Neural progenitor cell (in vitro differentiated cells): Measurements from ENCODE around the gene ZDHHC19. TPM values are rescaled to one million over a fixed set of nuclear protein-coding genes. Genes with fewer than 3 reads are reported as not detected.
"Not testable (repeated sequence)": the region's sequence is repeated elsewhere in the genome, so short reads cannot be mapped to it uniquely, and the experiment has no call there.

Experiments
- DNase-seq: peaks from one replicate; pipeline ENCODE4 v3.0.0-alpha.2; 2016; ENCODE audit warnings: low spot score
- H2AFZ ChIP-seq: fragments of 200-600 bp; sonication (generic); replicated peaks from 2 replicates; pipeline ENCODE4 v1.6.1; 2016; ENCODE audit warnings: antibody characterized with exemption
- H3F3A ChIP-seq: fragments of 200-600 bp; sonication (generic); 2 replicates; pipeline ENCODE4 v1.6.1; 2016; ENCODE audit warnings: antibody characterized with exemption, low read depth
- H3K27ac ChIP-seq: fragments of 200-600 bp; sonication (generic); 2 replicates; pipeline ENCODE4 v1.5.1; 2016; ENCODE audit warnings: mild to moderate bottlenecking
- H3K27me3 ChIP-seq: fragments of 200-600 bp; sonication (generic); 2 replicates; pipeline ENCODE4 v1.6.1; 2016; ENCODE audit warnings: mild to moderate bottlenecking, moderate library complexity
- H3K36me3 ChIP-seq: fragments of 200-600 bp; sonication (generic); 2 replicates; pipeline ENCODE4 v1.5.1; 2016
- H3K4me1 ChIP-seq: fragments of 200-600 bp; sonication (generic); 2 replicates; pipeline ENCODE4 v1.6.1; 2016; ENCODE audit warnings: mixed run types
- H3K4me2 ChIP-seq: fragments of 200-600 bp; sonication (generic); 2 replicates; pipeline ENCODE4 v1.6.1; 2016
- H3K4me3 ChIP-seq: fragments of 200-600 bp; sonication (generic); 2 replicates; pipeline ENCODE4 v1.5.1; 2016
- H3K79me2 ChIP-seq: fragments of 200-600 bp; sonication (generic); 2 replicates; pipeline ENCODE4 v1.6.1; 2016; ENCODE audit warnings: low read depth
- H3K9ac ChIP-seq: fragments of 200-600 bp; sonication (generic); 2 replicates; pipeline ENCODE4 v1.6.1; 2016
- H3K9me3 ChIP-seq: fragments of 200-600 bp; sonication (generic); 2 replicates; pipeline ENCODE4 v1.5.1; 2016; ENCODE audit warnings: low read depth
- H4K20me1 ChIP-seq: fragments of 200-600 bp; sonication (generic); 2 replicates; pipeline ENCODE4 v1.6.1; 2016; ENCODE audit warnings: low read depth
- H3K27ac Mint-ChIP-seq: 3 replicates; pipeline ENCODE4 v1.8.0; 2021; ENCODE audit warnings: mixed read lengths
- H3K27me3 Mint-ChIP-seq: 2 replicates; pipeline ENCODE4 v1.8.0; 2022; ENCODE audit warnings: low read depth, mild to moderate bottlenecking, inconsistent platforms, moderate library complexity, mixed read lengths; ENCODE audit not compliant: insufficient read depth
- H3K36me3 Mint-ChIP-seq: 3 replicates; pipeline ENCODE4 v1.8.0; 2021; ENCODE audit warnings: mixed read lengths
- H3K4me1 Mint-ChIP-seq: 3 replicates; pipeline ENCODE4 v1.8.0; 2021; ENCODE audit warnings: mixed read lengths
- H3K4me3 Mint-ChIP-seq: 3 replicates; pipeline ENCODE4 v1.8.0; 2021; ENCODE audit warnings: mild to moderate bottlenecking, moderate library complexity, mixed read lengths
- H3K9me3 Mint-ChIP-seq: 3 replicates; pipeline ENCODE4 v1.8.0; 2020; ENCODE audit warnings: mixed read lengths
- CTCF ChIP-seq: fragments of 200-600 bp; sonication (generic); IDR thresholded peaks from 2 replicates; pipeline ENCODE4 v1.5.1; 2017; ENCODE audit warnings: antibody characterized with exemption, mild to moderate bottlenecking
- EZH2 ChIP-seq: fragments of 200-600 bp; sonication (generic); IDR thresholded peaks from 2 replicates; pipeline ENCODE4 v1.6.1; 2017; ENCODE audit warnings: antibody characterized with exemption, mild to moderate bottlenecking, moderate library complexity
- EZH2phosphoT487 ChIP-seq: fragments of 200-600 bp; sonication (generic); IDR thresholded peaks from 2 replicates; pipeline ENCODE4 v1.6.1; 2017; ENCODE audit warnings: antibody characterized with exemption
- total RNA-seq: library from RNA; depleted of rRNA; stranded (reverse); fragments of >200 nt; gene quantifications from 2 replicates; pipeline ENCODE4 v1.2.3, GENCODE V29; 2015; ENCODE audit warnings: low replicate concordance

The ZDHHC19 gene
- total RNA-seq, 1 donor from 2014 or later, result not detected

- H3K9ac ChIP-seq, result no peak overlapping the region
- Mint-ChIP-seq H3K4me1 (peaks cover 10% of the 10 kb centered on the region), H3K27ac (no peak overlapping the region), H3K4me3 (no peak overlapping the region), H3K27me3 (peaks cover 6% of the 10 kb centered on the region), H3K36me3 (no peaks in the 10 kb centered on the region), H3K9me3 (no peaks in the 10 kb centered on the region)
- no peaks in the 10 kb centered on the region for H3K79me2 ChIP-seq
- peak overlapping the region; percentile 24 for H2AFZ ChIP-seq
- no peaks in the 10 kb centered on the region for H3K9me3 ChIP-seq
- TF ChIP-seq EZH2phosphoT487, result no peak
- no peak for TF ChIP-seq CTCF
- TF ChIP-seq EZH2, result no peak
- no peaks in the 10 kb centered on the region for H3K27me3 ChIP-seq
- H3K4me3 ChIP-seq, result no peak overlapping the region
- H3K36me3 ChIP-seq, result no peaks in the 10 kb centered on the region
- no peaks in the 10 kb centered on the region for H3K4me1 ChIP-seq
- no peak overlapping the region for H3K27ac ChIP-seq
- DNase-seq, result no peak
- no peaks in the 10 kb centered on the region for H3F3A ChIP-seq
- no peak overlapping the region for H3K4me2 ChIP-seq
- H4K20me1 ChIP-seq, result no peaks in the 10 kb centered on the region
Measured at GRCh38 chr3:196165850-196166249, 45.4 kb downstream of the ZDHHC19 start.

GRCh38 chr3:196165006-196165575 lies 46.1 kb downstream of the ZDHHC19 start:
- H3K4me3 ChIP-seq, H2AFZ ChIP-seq, H3K9me3 ChIP-seq, H3K27ac Mint-ChIP-seq, H3K4me2 ChIP-seq, H3K27me3 Mint-ChIP-seq, H3K79me2 ChIP-seq, DNase-seq, H3K27ac ChIP-seq, H4K20me1 ChIP-seq, H3K36me3 Mint-ChIP-seq, H3K4me1 ChIP-seq, H3K4me3 Mint-ChIP-seq, H3K9me3 Mint-ChIP-seq, H3K9ac ChIP-seq, H3K36me3 ChIP-seq, H3K27me3 ChIP-seq, H3F3A ChIP-seq: not testable (repeated sequence)
- H3K4me1 Mint-ChIP-seq, result peaks cover 17% of the 10 kb centered on the region

- H2AFZ ChIP-seq, result no peak overlapping the region
- no peaks in the 10 kb centered on the region for H4K20me1 ChIP-seq
- H3K4me2 ChIP-seq, result no peak overlapping the region
- no peak overlapping the region for H3K9ac ChIP-seq
- Mint-ChIP-seq H3K9me3 (no peaks in the 10 kb centered on the region), H3K27ac (no peak overlapping the region), H3K36me3 (no peaks in the 10 kb centered on the region), H3K4me1 (peaks cover 22% of the 10 kb centered on the region), H3K4me3 (no peak overlapping the region), H3K27me3 (peaks cover 10% of the 10 kb centered on the region)
- H3K4me3 ChIP-seq, result no peak overlapping the region
- no peak overlapping the region for H3K27ac ChIP-seq
- no peaks in the 10 kb centered on the region for H3K4me1 ChIP-seq
- peaks cover 5% of the 10 kb centered on the region for H3F3A ChIP-seq
- no peak for DNase-seq
- H3K27me3 ChIP-seq, result no peaks in the 10 kb centered on the region
- H3K36me3 ChIP-seq, result no peaks in the 10 kb centered on the region
- no peaks in the 10 kb centered on the region for H3K9me3 ChIP-seq
- H3K79me2 ChIP-seq, result no peaks in the 10 kb centered on the region
- TF ChIP-seq EZH2phosphoT487 (no peak), CTCF (no peak), EZH2 (no peak)
Measured at GRCh38 chr3:196164576-196164975, 46.6 kb downstream of the ZDHHC19 start.

- Histone ChIP-seq H3K79me2 (no peaks in the 10 kb centered on the region), H4K20me1 (no peaks in the 10 kb centered on the region), H3K4me1 (no peaks in the 10 kb centered on the region), H2AFZ (peak overlapping the region; percentile 55), H3K9ac (no peak overlapping the region), H3K36me3 (no peaks in the 10 kb centered on the region), H3K27ac (no peak overlapping the region), H3F3A (peaks cover 5% of the 10 kb centered on the region), H3K4me3 (no peak overlapping the region), H3K27me3 (no peaks in the 10 kb centered on the region), H3K9me3 (no peaks in the 10 kb centered on the region), H3K4me2 (no peak overlapping the region)
- no peak overlapping the region for H3K4me3 Mint-ChIP-seq
- H3K27ac Mint-ChIP-seq, result no peak overlapping the region
- H3K27me3 Mint-ChIP-seq, result peaks cover 12% of the 10 kb centered on the region
- peaks cover 24% of the 10 kb centered on the region for H3K4me1 Mint-ChIP-seq
- TF ChIP-seq CTCF (no peak), EZH2phosphoT487 (no peak), EZH2 (no peak)
- no peak for DNase-seq
- H3K9me3 Mint-ChIP-seq, result no peaks in the 10 kb centered on the region
- H3K36me3 Mint-ChIP-seq, result no peaks in the 10 kb centered on the region
Measured at GRCh38 chr3:196163666-196164493, 47.3 kb downstream of the ZDHHC19 start.
